Sigmoid colon (tissue), 7 donors: ENCODE results near the gene GPC4. TPM values are rescaled to one million over a fixed set of nuclear protein-coding genes. Genes with fewer than 3 reads are reported as not detected.

Source experiments
- DNase-seq: peaks from one replicate; pipeline ENCODE4 v3.0.0-alpha.2; 2019
- H3K27ac ChIP-seq, 4 donors: fragments of 200-600 bp; sonication (generic); one replicate each; pipeline ENCODE4 v1.5.1; 2016 to 2019; ENCODE audit warnings: mild to moderate bottlenecking in 1 of 4
- H3K27me3 ChIP-seq, 3 donors: fragments of 200-600 bp; sonication (generic); one replicate each; pipeline ENCODE4 v1.5.1; 2019; ENCODE audit warnings: mild to moderate bottlenecking in 1 of 3
- H3K36me3 ChIP-seq, 4 donors: fragments of 200-600 bp; sonication (generic); one replicate each; pipeline ENCODE4 v1.5.1; 2016 to 2019
- H3K4me1 ChIP-seq, 4 donors: fragments of 200-600 bp; sonication (generic); one replicate each; pipeline ENCODE4 v1.5.1; 2017 to 2019
- H3K4me3 ChIP-seq, 4 donors: fragments of 200-600 bp; sonication (generic); one replicate each; pipeline ENCODE4 v1.5.1; 2017 to 2019; ENCODE audit warnings: mild to moderate bottlenecking in 2 of 4, moderate library complexity in 1 of 4
- H3K9me3 ChIP-seq, 4 donors: fragments of 200-600 bp in 3 of 4; sonication (generic) in 3 of 4; one replicate each; pipeline versions ENCODE4 v1.5.1 to v1.6.1; 2013 to 2019
- CTCF ChIP-seq, 4 experiments: fragments of 450-650 bp in 3 of 4; fragments of 200-600 bp in 1 of 4; IDR thresholded peaks; one replicate each; pipeline ENCODE4 v1.5.1; 2016 to 2019; ENCODE audit warnings: antibody characterized with exemption in 4 of 4, mild to moderate bottlenecking in 3 of 4, moderate library complexity in 2 of 4
- EP300 ChIP-seq, 4 donors: sonication (generic); formaldehyde crosslinking; IDR thresholded peaks; one replicate each; pipeline ENCODE4 v1.6.1; 2017; ENCODE audit warnings: antibody characterized with exemption in 4 of 4
- POLR2A ChIP-seq, 2 donors: fragments of 450-650 bp; IDR thresholded peaks; one replicate each; pipeline ENCODE4 v1.6.1; 2016; ENCODE audit warnings: antibody characterized with exemption in 2 of 2, mild to moderate bottlenecking in 2 of 2, moderate library complexity in 2 of 2
- POLR2AphosphoS5 ChIP-seq, 4 donors: sonication (generic); formaldehyde crosslinking; IDR thresholded peaks; one replicate each; pipeline ENCODE4 v1.6.1; 2017; ENCODE audit warnings: antibody characterized with exemption in 4 of 4
- WGBS, 2 donors: extraction: QIAGEN DNeasy Blood & Tissue Kit; methylation state at CpG; one replicate each; pipeline ENCODE4 v1.1.7; 2013; 5-methylcytosine and 5-hydroxymethylcytosine counted together
- intact Hi-C: fragments of 100-400 bp; cut with DNase I; formaldehyde crosslinking; loops from one replicate; pipeline ENCODE4 v1.15.1; 2023
- polyA plus RNA-seq, 3 donors: library from polyadenylated mRNA; stranded (reverse); fragments of 200-250 nt; gene quantifications; one replicate each; pipeline ENCODE4 v1.2.3, GENCODE V29; 2013
- total RNA-seq, 4 donors: library from RNA; depleted of rRNA; stranded (reverse); fragments of >200 nt; gene quantifications; one replicate each; pipeline ENCODE4 v1.1.0, GENCODE V29; 2016
- donor health status: healthy with polysubstance abuse.
- donor health status: Bipolar disorder and iron deficiency.
- donor health status: healthy.

GPC4 gene
- total and polyA plus RNA-seq, 7 donors = 1.2 to 45.7 (median 25.3) TPM

- Histone ChIP-seq H3K36me3 (no peaks in the 10 kb centered on the region), H3K27ac (no peak overlapping the region), H3K27me3 (no peaks in the 10 kb centered on the region), H3K4me3 (no peak overlapping the region), H3K9me3 (no peaks in the 10 kb centered on the region), H3K4me1 (peaks cover 0 to 23% (median 16%) of the 10 kb centered on the region in 4 donors)
- intact Hi-C loops = no loop called here
- TF ChIP-seq POLR2A (IDR thresholded peaks at IDR 0.05) (no peak), POLR2AphosphoS5 (IDR thresholded peaks at IDR 0.05) (no peak), EP300 (IDR thresholded peaks at IDR 0.05) (no peak), CTCF (IDR thresholded peaks at IDR 0.05) (no peak)
- no peak for DNase-seq
- 93 to 95% methylated on average over 4 of the region's 4 CpGs for WGBS, 2 donors
Measured at GRCh38 chrX:133405498-133406185, 9.6 kb downstream of the GPC4 start.

GRCh38 chrX:133403984-133404383 lies 11.3 kb downstream of the GPC4 start:
- DNase-seq = no peak
- Histone ChIP-seq H3K9me3 (no peaks in the 10 kb centered on the region), H3K4me1 (peaks cover 0 to 23% (median 16%) of the 10 kb centered on the region in 4 donors), H3K36me3 (no peaks in the 10 kb centered on the region), H3K27me3 (no peaks in the 10 kb centered on the region), H3K27ac (peak overlapping the region in 3 of 4 donors; percentile 42 to 71 (median 70)), H3K4me3 (no peak overlapping the region)
- TF ChIP-seq CTCF (IDR thresholded peaks at IDR 0.05) (no peak), POLR2AphosphoS5 (IDR thresholded peaks at IDR 0.05) (no peak), EP300 (IDR thresholded peaks at IDR 0.05) (no peak), POLR2A (IDR thresholded peaks at IDR 0.05) (no peak)
- intact Hi-C loops = no loop called here
- WGBS, 2 donors = 83 to 93% methylated on average over 4 of the region's 4 CpGs

GRCh38 chrX:133402830-133403625 lies 12.3 kb downstream of the GPC4 start:
- H3K27ac ChIP-seq = peak overlapping the region in 3 of 4 donors; percentile 43 to 71 (median 70)
- H3K4me1 ChIP-seq = peaks cover 0 to 23% (median 16%) of the 10 kb centered on the region in 4 donors
- no peaks in the 10 kb centered on the region for H3K36me3 ChIP-seq
- DNase-seq = no peak
- H3K27me3 ChIP-seq = no peaks in the 10 kb centered on the region
- 81 to 85% methylated on average over 10 of the region's 10 CpGs for WGBS, 2 donors
- no peak overlapping the region for H3K4me3 ChIP-seq
- intact Hi-C loops = no loop called here
- TF ChIP-seq POLR2AphosphoS5 (IDR thresholded peaks at IDR 0.05) (no peak), POLR2A (IDR thresholded peaks at IDR 0.05) (no peak), EP300 (IDR thresholded peaks at IDR 0.05) (no peak), CTCF (IDR thresholded peaks at IDR 0.05) (no peak)
- H3K9me3 ChIP-seq = no peaks in the 10 kb centered on the region

GRCh38 chrX:133402042-133402453 lies 13.2 kb downstream of the GPC4 start:
- Histone ChIP-seq H3K4me1 (peaks cover 0 to 23% (median 16%) of the 10 kb centered on the region in 4 donors), H3K27me3 (no peaks in the 10 kb centered on the region), H3K27ac (peak overlapping the region; percentile 22 to 71 (median 56)), H3K36me3 (no peaks in the 10 kb centered on the region), H3K9me3 (no peaks in the 10 kb centered on the region), H3K4me3 (no peak overlapping the region)
- TF ChIP-seq CTCF (IDR thresholded peaks at IDR 0.05) = no peak
- TF ChIP-seq EP300 (IDR thresholded peaks at IDR 0.05) = no peak
- no peak for TF ChIP-seq POLR2A (IDR thresholded peaks at IDR 0.05)
- no peak for TF ChIP-seq POLR2AphosphoS5 (IDR thresholded peaks at IDR 0.05)
- DNase-seq = no peak
- WGBS, 2 donors = 59 to 71% methylated on average over 2 of the region's 2 CpGs
- intact Hi-C loops = no loop called here
